GM13976 (cell line): Measurements from ENCODE around the gene GABBR2.

ENCODE experiments used
- DNase-seq: peaks from one replicate; pipeline ENCODE4 v3.0.0; 2012; ENCODE audit warnings: low spot score
- CTCF ChIP-seq: IDR thresholded peaks from 2 replicates; pipeline ENCODE4 v1.5.1; 2012; ENCODE audit warnings: borderline replicate concordance, mild to moderate bottlenecking; ENCODE audit not compliant: insufficient read depth; ENCODE audit errors: extremely low read depth, missing control alignments, control extremely low read depth
- in situ Hi-C: fragments of 300-500 bp; cut with MboI; formaldehyde crosslinking; loops from one replicate; pipeline ENCODE4 v1.12.0; 2022; ENCODE audit warnings: low sequenced_read_pairs, mixed read lengths, inconsistent platforms; ENCODE audit not compliant: unreplicated experiment

The GABBR2 gene

GRCh38 chr9:98570663-98571440 is 137.9 kb downstream of the GABBR2 start:
- in situ Hi-C loops: no loop called here
- DNase-seq: no peak
- TF ChIP-seq CTCF: no peak

- TF ChIP-seq CTCF: no peak
- DNase-seq: no peak
- in situ Hi-C loops: no loop called here
These were observed 138.7 kb downstream of the GABBR2 start for GRCh38 chr9:98570055-98570454.

- in situ Hi-C loops: no loop called here
- TF ChIP-seq CTCF: no peak
These were observed 139.2 kb downstream of the GABBR2 start for GRCh38 chr9:98569491-98569890.

GRCh38 chr9:98568909-98569469 is 139.7 kb downstream of the GABBR2 start:
- DNase-seq: no peak
- in situ Hi-C loops: no loop called here
- no peak for TF ChIP-seq CTCF

More at GRCh38 chr9:98569491-98569890, 139.2 kb downstream of the GABBR2 start:
- no peak for DNase-seq

GRCh38 chr9:98568234-98568908 is 140.4 kb downstream of the GABBR2 start:
- TF ChIP-seq CTCF: no peak
- in situ Hi-C loops: no loop called here
- no peak for DNase-seq

- in situ Hi-C loops: no loop called here
- DNase-seq: no peak
- no peak for TF ChIP-seq CTCF
These were observed 141.0 kb downstream of the GABBR2 start for GRCh38 chr9:98567540-98568233.
